K562 (cell line): ENCODE data around the gene PLPPR1. TPM values are rescaled to one million over a fixed set of nuclear protein-coding genes. Genes with fewer than 3 reads are reported as not detected.

Experiments
- ATAC-seq: fragments of 200-7000 bp; cut with Tn5 transposase; 3 replicates; pipeline ENCODE4 v1.9.1; 2020; ENCODE audit warnings: moderate library complexity
- BruUV-seq: library from RNA; stranded (reverse); fragments of 400-500 nt; replicated peaks from 2 replicates; lab custom pipeline; 2021; lab: Mats Ljungman, UMichigan
- CTCF ChIA-PET: fragments of 300-600 bp; formaldehyde crosslinking; extraction: SDS; loops from one replicate; lab custom pipeline; 2021; ENCODE audit warnings: low intra/inter-chr PET ratio; lab: Yijun Ruan, JAX
- POLR2A ChIA-PET: fragments of 300-600, 350-650 bp; sonication (Branson Sonifier 250); formaldehyde crosslinking; extraction: SDS; loops from one replicate; lab custom pipeline; 2021; ENCODE audit warnings: antibody characterized with exemption, inconsistent platforms; lab: Yijun Ruan, JAX
- DNase-seq, 4 experiments: peaks; one replicate each; pipeline versions ENCODE4 v3.0.0 to v3.0.0-alpha.2; 2011 to 2018; ENCODE audit warnings: low spot score in 3 of 4, mixed read lengths in 3 of 4; ENCODE audit errors: extremely low read depth in 1 of 4
- FAIRE-seq: peaks from 2 replicates; lab custom pipeline; 2011; peaks lifted over from hg19 to GRCh38; lab: Jason Lieb, UNC
- H2AFZ ChIP-seq: 2 replicates; pipeline ENCODE4 v1.6.0; 2011; ENCODE audit warnings: low read depth, low read length, control low read depth, inconsistent platforms
- H3K27ac ChIP-seq: fragments of 200-600 bp; 3 replicates; pipeline ENCODE4 v1.8.0; 2011; ENCODE audit warnings: low read depth, mild to moderate bottlenecking, control low read depth, inconsistent platforms, low read length, moderate library complexity, mixed read lengths; ENCODE audit errors: extremely low read depth
- H3K27me3 ChIP-seq, 2 experiments: fragments of 300-600 bp in 1 of 2; 2 replicates in 1 of 2; 3 replicates in 1 of 2; pipeline versions ENCODE4 v1.6.0 to v1.8.0; 2011; ENCODE audit warnings: inconsistent platforms in 2 of 2, low read length in 2 of 2, mild to moderate bottlenecking in 1 of 2, mixed read lengths in 1 of 2, moderate library complexity in 1 of 2; ENCODE audit not compliant: control insufficient read depth in 2 of 2, insufficient read depth in 2 of 2
- H3K36me3 ChIP-seq: fragments of 300-600 bp; 3 replicates; pipeline ENCODE4 v1.8.0; 2011; ENCODE audit warnings: mild to moderate bottlenecking, low read length, inconsistent platforms; ENCODE audit not compliant: control insufficient read depth, insufficient read depth
- H3K4me1 ChIP-seq, 2 experiments: fragments of 200-600 bp in 1 of 2; replicated peaks in 1 of 2; 2 replicates in 1 of 2; 3 replicates in 1 of 2; pipeline versions ENCODE4 v1.5.1 to v1.8.0; 2011; ENCODE audit warnings: inconsistent platforms in 2 of 2, low read length in 2 of 2, mild to moderate bottlenecking in 1 of 2, mixed read lengths in 1 of 2, moderate library complexity in 1 of 2; ENCODE audit not compliant: control insufficient read depth in 2 of 2, insufficient read depth in 2 of 2
- H3K4me2 ChIP-seq: 2 replicates; pipeline ENCODE4 v1.6.1; 2011; ENCODE audit warnings: low read length, control low read depth, inconsistent platforms, mixed read lengths; ENCODE audit not compliant: insufficient read depth
- H3K4me3 ChIP-seq: fragments of 200-600 bp; sonication (generic), shearing (Covaris generic); 2 replicates; pipeline ENCODE4 v1.5.1; 2016; ENCODE audit warnings: control low read depth, inconsistent platforms
- H3K79me2 ChIP-seq: fragments of 200-600 bp; 3 replicates; pipeline ENCODE4 v1.8.0; 2011; ENCODE audit warnings: low read length, inconsistent platforms; ENCODE audit not compliant: control insufficient read depth, insufficient read depth
- H3K9ac ChIP-seq, 2 experiments: 2 replicates each; pipeline versions ENCODE4 v1.6.0 to v1.6.1; 2011; ENCODE audit warnings: low read depth in 2 of 2, low read length in 2 of 2, control low read depth in 1 of 2, inconsistent platforms in 1 of 2, mild to moderate bottlenecking in 1 of 2, mixed read lengths in 1 of 2; ENCODE audit not compliant: insufficient read depth in 1 of 2
- H3K9me1 ChIP-seq: one replicate; pipeline ENCODE4 v1.6.0; 2011; ENCODE audit warnings: inconsistent platforms, mild to moderate bottlenecking, low read length, moderate library complexity; ENCODE audit not compliant: control insufficient read depth, insufficient read depth
- H3K9me3 ChIP-seq: replicated peaks from 2 replicates; pipeline ENCODE4 v1.5.1; 2011; ENCODE audit warnings: low read depth, low read length, inconsistent platforms; ENCODE audit not compliant: control insufficient read depth, insufficient read depth
- H4K20me1 ChIP-seq: replicated peaks from 2 replicates; pipeline ENCODE4 v1.6.1; 2011; ENCODE audit warnings: low read length, inconsistent platforms, mixed read lengths; ENCODE audit not compliant: control insufficient read depth, insufficient read depth
- ARID1B ChIP-seq: fragments of 450-650 bp; IDR thresholded peaks from 2 replicates; pipeline ENCODE4 v1.6.1; 2016; ENCODE audit warnings: antibody characterized with exemption, mild to moderate bottlenecking, inconsistent platforms
- C11orf30 ChIP-seq: fragments of 450-650 bp; IDR thresholded peaks from 2 replicates; pipeline ENCODE4 v1.6.1; 2016; ENCODE audit warnings: low read depth, mild to moderate bottlenecking
- DACH1 ChIP-seq: fragments of 450-650 bp; IDR thresholded peaks from 2 replicates; pipeline ENCODE4 v1.6.1; 2018; ENCODE audit not compliant: partially characterized antibody
- DPF2 ChIP-seq: fragments of 450-650 bp; IDR thresholded peaks from 2 replicates; pipeline ENCODE4 v1.6.1; 2016
- ESRRB ChIP-seq: fragments of 250-450 bp; sonication (Bioruptor Pico); IDR thresholded peaks from 2 replicates; pipeline ENCODE4 v1.5.0; 2020; ENCODE audit warnings: mild to moderate bottlenecking, moderate library complexity, borderline replicate concordance
- MAFF ChIP-seq: IDR thresholded peaks from 2 replicates; pipeline ENCODE4 v1.6.1; 2012; ENCODE audit warnings: low read length, improper control_type of control experiment
- MAFG ChIP-seq: fragments of 450-650 bp; conservative IDR thresholded peaks from 2 replicates; pipeline ENCODE4 v1.6.1; 2016; ENCODE audit warnings: missing genetic modification characterization, missing compliant biosample characterization
- MAFK ChIP-seq: IDR thresholded peaks from 2 replicates; pipeline ENCODE4 v1.6.1; 2011; ENCODE audit warnings: low read length, improper control_type of control experiment
- MCM2 ChIP-seq: fragments of 450-650 bp; IDR thresholded peaks from 2 replicates; pipeline ENCODE4 v1.6.1; 2017; ENCODE audit warnings: low read depth, mild to moderate bottlenecking
- NFE2 ChIP-seq: IDR thresholded peaks from 2 replicates; pipeline ENCODE4 v1.6.1; 2014; ENCODE audit warnings: antibody characterized with exemption, low read depth
- SMARCA4 ChIP-seq: fragments of 450-650 bp; IDR thresholded peaks from 2 replicates; pipeline ENCODE4 v1.6.1; 2016
- TBL1XR1 ChIP-seq, 2 experiments: IDR thresholded peaks; 2 replicates each; pipeline ENCODE4 v1.6.1; 2012; ENCODE audit warnings: improper control_type of control experiment in 2 of 2, low read length in 2 of 2, mild to moderate bottlenecking in 1 of 2
- TFAM ChIP-seq: fragments of 250-450 bp; sonication (Bioruptor Pico); conservative IDR thresholded peaks from 2 replicates; pipeline ENCODE4 v1.5.0; 2021; ENCODE audit warnings: mild to moderate bottlenecking, moderate library complexity
- WHSC1 ChIP-seq: IDR thresholded peaks from one replicate; pipeline ENCODE4 v1.6.1; 2012; ENCODE audit warnings: low read length, control low read depth, inconsistent platforms
- ZNF316 ChIP-seq: fragments of 450-650 bp; IDR thresholded peaks from 2 replicates; pipeline ENCODE4 v1.6.1; 2016
- ZNF384 ChIP-seq: IDR thresholded peaks from 2 replicates; pipeline ENCODE4 v1.6.1; 2012; ENCODE audit warnings: low read depth, low read length, improper control_type of control experiment
- ZNF57 ChIP-seq: fragments of 450-650 bp; formaldehyde crosslinking; IDR thresholded peaks from 2 replicates; pipeline ENCODE4 v1.4.0; 2020; ENCODE audit warnings: mild to moderate bottlenecking, moderate library complexity
- ZNF699 ChIP-seq: fragments of 250-450 bp; sonication (Bioruptor Pico); IDR thresholded peaks from 2 replicates; pipeline ENCODE4 v1.8.0; 2021; ENCODE audit warnings: mild to moderate bottlenecking, moderate library complexity; ENCODE audit not compliant: insufficient replicate concordance
- WGBS: fragments of 100-300 bp; shearing (Covaris generic); methylation state at CpG from one replicate; pipeline ENCODE4 v1.1.6; 2016; ENCODE audit warnings: low coverage, mixed read lengths; ENCODE audit not compliant: insufficient coverage; ENCODE audit errors: missing lambda C conversion rate; 5-methylcytosine and 5-hydroxymethylcytosine counted together
- in situ Hi-C: fragments of 300-500 bp; cut with MboI; formaldehyde crosslinking; loops from 4 replicates; pipeline ENCODE4 v1.15.0; 2018; ENCODE audit warnings: inconsistent platforms, mixed read lengths
- intact Hi-C: fragments of 100-400 bp; cut with micrococcal nuclease; formaldehyde crosslinking; loops from 2 replicates; pipeline ENCODE4 v1.14.2; 2022
- polyA plus RNA-seq, 8 experiments: library from polyadenylated mRNA; depleted of rRNA in 4 of 8; stranded (reverse) in 5 of 8; unstranded in 3 of 8; fragments of >200 nt; fragmentation: Nextera tagmentation in 2 of 8; fragmentation: Illumina TruSeq in 1 of 8; extraction: Ambion mirVana in 2 of 8; extraction: Trizol in 1 of 8; gene quantifications; 2 replicates each; pipeline versions ENCODE4 v1.2.1 to v1.2.3, GENCODE V29; 2011 to 2014; ENCODE audit warnings: inconsistent platforms in 1 of 8, missing spikeins in 1 of 8
- total RNA-seq, 7 experiments: library from RNA; depleted of rRNA in 6 of 7; stranded (reverse); fragments of >200 nt in 6 of 7; fragmentation: Illumina TruSeq in 2 of 7; extraction: Trizol in 2 of 7; gene quantifications; 2 replicates each; pipeline versions ENCODE4 v1.2.1 to v1.2.3, GENCODE V29; 2011 to 2021; ENCODE audit warnings: low replicate concordance in 1 of 7
- TF ChIP-seq, protein P1 (sequence below): fragments of 450-650 bp; IDR thresholded peaks from 2 replicates; pipeline ENCODE4 v1.6.1; 2017; ENCODE audit warnings: antibody characterized with exemption, mild to moderate bottlenecking
- TF ChIP-seq, protein P2 (sequence below): fragments of 450-650 bp; formaldehyde crosslinking; IDR thresholded peaks from 2 replicates; pipeline ENCODE4 v1.4.0; 2022; ENCODE audit warnings: mild to moderate bottlenecking, moderate library complexity

The PLPPR1 gene
- total and polyA plus RNA-seq, 9 of the 15 experiments (the other 6 are each of a cell fraction or from before 2014, with no cell fraction given), result not detected

DNA sequence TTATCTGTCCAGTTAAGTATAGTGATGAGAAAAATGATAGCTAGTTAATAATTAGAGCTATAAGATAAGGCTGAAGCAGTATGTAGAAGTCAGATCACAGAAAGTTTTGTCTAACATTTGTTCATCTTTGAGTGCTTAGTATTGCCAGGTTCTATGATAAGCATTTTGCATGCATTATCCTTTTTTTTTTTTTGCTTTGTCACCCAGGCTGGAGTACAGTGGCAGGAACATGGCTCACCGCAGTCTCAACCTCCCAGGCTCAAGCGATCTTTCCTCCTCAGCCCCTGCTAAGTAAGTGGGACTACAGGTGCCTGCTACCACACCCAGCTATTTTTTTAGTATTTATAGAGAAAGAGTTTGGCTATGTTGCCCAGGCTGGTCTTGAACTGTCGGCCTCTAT lies 338.8 kb downstream of the PLPPR1 start:
- WGBS, result 0% methylated on average over 3 of the region's 3 CpGs
- peak overlapping the region; percentile 58 for H3K27ac ChIP-seq

More for the DNA sequence above, 338.8 kb downstream of the PLPPR1 start:
- TF ChIP-seq TFAM (CRISPR knock-in tag) (no peak), ZNF699 (CRISPR knock-in tag) (no peak), ZNF316 (peak; percentile 86), MCM2 (no peak), ZNF384 (peak; percentile 66), MAFF (peak; percentile 52; the same call in 1 of the 2 replicates), DPF2 (peak; percentile 51; the same call in 1 of the 2 replicates), SMARCA4 (peak; percentile 47), C11orf30 (peak; percentile 85), DACH1 (peak; percentile 56), WHSC1 (no peak), NFE2 (peak; percentile 87), MAFG (tag) (peak; percentile 81), MAFK (peak; percentile 42; the same call in 1 of the 2 replicates), ZNF57 (CRISPR knock-in tag) (no peak), TBL1XR1 (IDR thresholded peaks at IDR 0.05; ENCODE audit: low read length in 2 of 2) (no peak), ARID1B (peak; percentile 36; the same call in 1 of the 2 replicates), ESRRB (CRISPR knock-in tag) (no peak)
- TF ChIP-seq, protein P1, sequence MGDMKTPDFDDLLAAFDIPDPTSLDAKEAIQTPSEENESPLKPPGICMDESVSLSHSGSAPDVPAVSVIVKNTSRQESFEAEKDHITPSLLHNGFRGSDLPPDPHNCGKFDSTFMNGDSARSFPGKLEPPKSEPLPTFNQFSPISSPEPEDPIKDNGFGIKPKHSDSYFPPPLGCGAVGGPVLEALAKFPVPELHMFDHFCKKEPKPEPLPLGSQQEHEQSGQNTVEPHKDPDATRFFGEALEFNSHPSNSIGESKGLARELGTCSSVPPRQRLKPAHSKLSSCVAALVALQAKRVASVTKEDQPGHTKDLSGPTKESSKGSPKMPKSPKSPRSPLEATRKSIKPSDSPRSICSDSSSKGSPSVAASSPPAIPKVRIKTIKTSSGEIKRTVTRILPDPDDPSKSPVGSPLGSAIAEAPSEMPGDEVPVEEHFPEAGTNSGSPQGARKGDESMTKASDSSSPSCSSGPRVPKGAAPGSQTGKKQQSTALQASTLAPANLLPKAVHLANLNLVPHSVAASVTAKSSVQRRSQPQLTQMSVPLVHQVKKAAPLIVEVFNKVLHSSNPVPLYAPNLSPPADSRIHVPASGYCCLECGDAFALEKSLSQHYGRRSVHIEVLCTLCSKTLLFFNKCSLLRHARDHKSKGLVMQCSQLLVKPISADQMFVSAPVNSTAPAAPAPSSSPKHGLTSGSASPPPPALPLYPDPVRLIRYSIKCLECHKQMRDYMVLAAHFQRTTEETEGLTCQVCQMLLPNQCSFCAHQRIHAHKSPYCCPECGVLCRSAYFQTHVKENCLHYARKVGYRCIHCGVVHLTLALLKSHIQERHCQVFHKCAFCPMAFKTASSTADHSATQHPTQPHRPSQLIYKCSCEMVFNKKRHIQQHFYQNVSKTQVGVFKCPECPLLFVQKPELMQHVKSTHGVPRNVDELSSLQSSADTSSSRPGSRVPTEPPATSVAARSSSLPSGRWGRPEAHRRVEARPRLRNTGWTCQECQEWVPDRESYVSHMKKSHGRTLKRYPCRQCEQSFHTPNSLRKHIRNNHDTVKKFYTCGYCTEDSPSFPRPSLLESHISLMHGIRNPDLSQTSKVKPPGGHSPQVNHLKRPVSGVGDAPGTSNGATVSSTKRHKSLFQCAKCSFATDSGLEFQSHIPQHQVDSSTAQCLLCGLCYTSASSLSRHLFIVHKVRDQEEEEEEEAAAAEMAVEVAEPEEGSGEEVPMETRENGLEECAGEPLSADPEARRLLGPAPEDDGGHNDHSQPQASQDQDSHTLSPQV, result peak; percentile 24; the same call in 1 of the 2 replicates
- TF ChIP-seq, protein P2, sequence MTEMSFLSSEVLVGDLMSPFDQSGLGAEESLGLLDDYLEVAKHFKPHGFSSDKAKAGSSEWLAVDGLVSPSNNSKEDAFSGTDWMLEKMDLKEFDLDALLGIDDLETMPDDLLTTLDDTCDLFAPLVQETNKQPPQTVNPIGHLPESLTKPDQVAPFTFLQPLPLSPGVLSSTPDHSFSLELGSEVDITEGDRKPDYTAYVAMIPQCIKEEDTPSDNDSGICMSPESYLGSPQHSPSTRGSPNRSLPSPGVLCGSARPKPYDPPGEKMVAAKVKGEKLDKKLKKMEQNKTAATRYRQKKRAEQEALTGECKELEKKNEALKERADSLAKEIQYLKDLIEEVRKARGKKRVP, result no peak
- FAIRE-seq (peak; percentile 51), DNase-seq (peak in 1 of 4 experiments; percentile 58), ATAC-seq (peak; percentile 63)
- POLR2A ChIA-PET, result no interaction called here
- in situ Hi-C loops, result no loop called here
- Histone ChIP-seq H3K4me2 (no peak overlapping the region; the same call in 1 of the 2 replicates), H3K9me3 (no peaks in the 10 kb centered on the region), H3K79me2 (no peaks in the 10 kb centered on the region), H3K4me3 (no peak overlapping the region), H3K27me3 (no peaks in the 10 kb centered on the region), H3K36me3 (no peaks in the 10 kb centered on the region), H4K20me1 (no peaks in the 10 kb centered on the region), H2AFZ (peak overlapping the region; percentile 60), H3K9me1 (no peaks in the 10 kb centered on the region), H3K9ac (peak overlapping the region in 1 of 2 experiments; percentile 13; a peak in 1 of 4 replicates), H3K4me1 (peaks cover 21 to 56% of the 10 kb centered on the region in 2 experiments)
- CTCF ChIA-PET, result no interaction called here
- BruUV-seq, result no TSS peak
- intact Hi-C loops, result no loop called here
